Measurements from ENCODE around the gene BNIP1.
A peak's percentile ranks its signal among the peaks of the same experiment; 100 is the strongest.

Gene BNIP1

GRCh38 chr5:173144200-173145176, at the start of gene BNIP1:
Gene BNIP1, plus strand, starts transcription at chr5:173144531. Its CDS starts 15 bp downstream, at chr5:173144546.
- DNase-seq (ENCODE audit: low read depth, low spot score): peak; percentile 57
- peaks cover 23% of the 10 kb centered on the region; the same call in 1 of the 2 replicates for H3K36me3 ChIP-seq (ENCODE audit: insufficient read depth, low read length)
- H3K9me3 ChIP-seq (ENCODE audit: low read depth, low read length): no peaks in the 10 kb centered on the region
- H3K9ac ChIP-seq (ENCODE audit: insufficient read length): peak within 1 kb of the TSS; percentile 95
- peak within 1 kb of the TSS; percentile 75; the same call in 1 of the 2 replicates for H3K27ac ChIP-seq
- no peak for TF ChIP-seq FOXP2 (optimal IDR thresholded peaks at IDR 0.05; ENCODE audit: control extremely low read depth, extremely low read length, insufficient read depth)
- peak; percentile 81 for TF ChIP-seq POLR2AphosphoS5 (IDR thresholded peaks at IDR 0.05; ENCODE audit: borderline replicate concordance, low read depth, low read length)
- H3K4me3 ChIP-seq: peak within 1 kb of the TSS; percentile 100

- Histone ChIP-seq H3K9me3 (ENCODE audit: low read depth, low read length) (no peaks in the 10 kb centered on the region), H3K36me3 (ENCODE audit: insufficient read depth, low read length) (no peaks in the 10 kb centered on the region), H3K27ac (no peak overlapping the region), H3K9ac (ENCODE audit: insufficient read length) (no peak overlapping the region), H3K4me3 (no peak overlapping the region)
- DNase-seq (ENCODE audit: low read depth, low spot score): no peak
- TF ChIP-seq EZH2 (IDR thresholded peaks at IDR 0.05) (no peak), FOXP2 (optimal IDR thresholded peaks at IDR 0.05; ENCODE audit: control extremely low read depth, extremely low read length, insufficient read depth) (no peak), POLR2AphosphoS5 (IDR thresholded peaks at IDR 0.05; ENCODE audit: borderline replicate concordance, low read depth, low read length) (no peak)
Measured at GRCh38 chr5:173098787-173099186, 45.5 kb upstream of the BNIP1 start.

GRCh38 chr5:173099461-173099860, 44.9 kb upstream of the BNIP1 start:
- H3K4me3 ChIP-seq: no peak overlapping the region
- TF ChIP-seq POLR2AphosphoS5 (IDR thresholded peaks at IDR 0.05; ENCODE audit: borderline replicate concordance, low read depth, low read length) (no peak), EZH2 (IDR thresholded peaks at IDR 0.05) (no peak), FOXP2 (optimal IDR thresholded peaks at IDR 0.05; ENCODE audit: control extremely low read depth, extremely low read length, insufficient read depth) (no peak)

GRCh38 chr5:173101245-173101644, 43.1 kb upstream of the BNIP1 start:
- H3K36me3 ChIP-seq (ENCODE audit: insufficient read depth, low read length): no peaks in the 10 kb centered on the region
- DNase-seq (ENCODE audit: low read depth, low spot score): no peak
- TF ChIP-seq FOXP2 (optimal IDR thresholded peaks at IDR 0.05; ENCODE audit: control extremely low read depth, extremely low read length, insufficient read depth) (no peak), POLR2AphosphoS5 (IDR thresholded peaks at IDR 0.05; ENCODE audit: borderline replicate concordance, low read depth, low read length) (no peak), EZH2 (IDR thresholded peaks at IDR 0.05) (no peak)
- H3K9me3 ChIP-seq (ENCODE audit: low read depth, low read length): no peaks in the 10 kb centered on the region
- no peak overlapping the region for H3K27ac ChIP-seq
- no peak overlapping the region for H3K4me3 ChIP-seq
- H3K9ac ChIP-seq (ENCODE audit: insufficient read length): no peak overlapping the region

More at GRCh38 chr5:173099461-173099860, 44.9 kb upstream of the BNIP1 start:
- DNase-seq (ENCODE audit: low read depth, low spot score): no peak
- H3K36me3 ChIP-seq (ENCODE audit: insufficient read depth, low read length): no peaks in the 10 kb centered on the region
- no peak overlapping the region for H3K27ac ChIP-seq
- H3K9ac ChIP-seq (ENCODE audit: insufficient read length): no peak overlapping the region
- H3K9me3 ChIP-seq (ENCODE audit: low read depth, low read length): no peaks in the 10 kb centered on the region

- no peak for DNase-seq (ENCODE audit: low read depth, low spot score)
- H3K27ac ChIP-seq: no peak overlapping the region
- H3K36me3 ChIP-seq (ENCODE audit: insufficient read depth, low read length): no peaks in the 10 kb centered on the region
- no peak for TF ChIP-seq POLR2AphosphoS5 (IDR thresholded peaks at IDR 0.05; ENCODE audit: borderline replicate concordance, low read depth, low read length)
- TF ChIP-seq FOXP2 (optimal IDR thresholded peaks at IDR 0.05; ENCODE audit: control extremely low read depth, extremely low read length, insufficient read depth): no peak
- no peak for TF ChIP-seq EZH2 (IDR thresholded peaks at IDR 0.05)
- H3K4me3 ChIP-seq: no peak overlapping the region
- H3K9me3 ChIP-seq (ENCODE audit: low read depth, low read length): no peaks in the 10 kb centered on the region
- no peak overlapping the region for H3K9ac ChIP-seq (ENCODE audit: insufficient read length)
Measured at GRCh38 chr5:173103411-173103810, 40.9 kb upstream of the BNIP1 start.

GRCh38 chr5:173108914-173109313, 35.4 kb upstream of the BNIP1 start:
- no peaks in the 10 kb centered on the region for H3K36me3 ChIP-seq (ENCODE audit: insufficient read depth, low read length)
- no peak overlapping the region for H3K27ac ChIP-seq
- no peaks in the 10 kb centered on the region for H3K9me3 ChIP-seq (ENCODE audit: low read depth, low read length)
- TF ChIP-seq POLR2AphosphoS5 (IDR thresholded peaks at IDR 0.05; ENCODE audit: borderline replicate concordance, low read depth, low read length) (no peak), FOXP2 (optimal IDR thresholded peaks at IDR 0.05; ENCODE audit: control extremely low read depth, extremely low read length, insufficient read depth) (no peak), EZH2 (IDR thresholded peaks at IDR 0.05) (no peak)
- H3K9ac ChIP-seq (ENCODE audit: insufficient read length): no peak overlapping the region
- no peak overlapping the region for H3K4me3 ChIP-seq
- DNase-seq (ENCODE audit: low read depth, low spot score): no peak

GRCh38 chr5:173114536-173114935, 29.8 kb upstream of the BNIP1 start:
- Histone ChIP-seq H3K4me3 (no peak overlapping the region), H3K27ac (no peak overlapping the region), H3K36me3 (ENCODE audit: insufficient read depth, low read length) (no peaks in the 10 kb centered on the region), H3K9me3 (ENCODE audit: low read depth, low read length) (no peaks in the 10 kb centered on the region), H3K9ac (ENCODE audit: insufficient read length) (no peak overlapping the region)
- TF ChIP-seq POLR2AphosphoS5 (IDR thresholded peaks at IDR 0.05; ENCODE audit: borderline replicate concordance, low read depth, low read length): no peak
- no peak for DNase-seq (ENCODE audit: low read depth, low spot score)

GRCh38 chr5:173119719-173120118, 24.6 kb upstream of the BNIP1 start:
- DNase-seq (ENCODE audit: low read depth, low spot score): no peak
- H3K36me3 ChIP-seq (ENCODE audit: insufficient read depth, low read length): no peaks in the 10 kb centered on the region
- no peak overlapping the region for H3K27ac ChIP-seq
- TF ChIP-seq EZH2 (IDR thresholded peaks at IDR 0.05) (no peak), POLR2AphosphoS5 (IDR thresholded peaks at IDR 0.05; ENCODE audit: borderline replicate concordance, low read depth, low read length) (no peak)
- no peak overlapping the region for H3K9ac ChIP-seq (ENCODE audit: insufficient read length)
- H3K4me3 ChIP-seq: no peak overlapping the region
- H3K9me3 ChIP-seq (ENCODE audit: low read depth, low read length): no peaks in the 10 kb centered on the region

All from SK-N-MC (cell line).